ENCODE data around the gene VPS54.

- TF ChIP-seq CTCF (IDR thresholded peaks at IDR 0.05) = no peak
- no peak for TF ChIP-seq POLR2A (IDR thresholded peaks at IDR 0.05)
Observed at GRCh38 chr2:63863707-63864106, 155.5 kb downstream of the VPS54 start.
